Measurements from ENCODE around the gene PKN3.

DNA sequence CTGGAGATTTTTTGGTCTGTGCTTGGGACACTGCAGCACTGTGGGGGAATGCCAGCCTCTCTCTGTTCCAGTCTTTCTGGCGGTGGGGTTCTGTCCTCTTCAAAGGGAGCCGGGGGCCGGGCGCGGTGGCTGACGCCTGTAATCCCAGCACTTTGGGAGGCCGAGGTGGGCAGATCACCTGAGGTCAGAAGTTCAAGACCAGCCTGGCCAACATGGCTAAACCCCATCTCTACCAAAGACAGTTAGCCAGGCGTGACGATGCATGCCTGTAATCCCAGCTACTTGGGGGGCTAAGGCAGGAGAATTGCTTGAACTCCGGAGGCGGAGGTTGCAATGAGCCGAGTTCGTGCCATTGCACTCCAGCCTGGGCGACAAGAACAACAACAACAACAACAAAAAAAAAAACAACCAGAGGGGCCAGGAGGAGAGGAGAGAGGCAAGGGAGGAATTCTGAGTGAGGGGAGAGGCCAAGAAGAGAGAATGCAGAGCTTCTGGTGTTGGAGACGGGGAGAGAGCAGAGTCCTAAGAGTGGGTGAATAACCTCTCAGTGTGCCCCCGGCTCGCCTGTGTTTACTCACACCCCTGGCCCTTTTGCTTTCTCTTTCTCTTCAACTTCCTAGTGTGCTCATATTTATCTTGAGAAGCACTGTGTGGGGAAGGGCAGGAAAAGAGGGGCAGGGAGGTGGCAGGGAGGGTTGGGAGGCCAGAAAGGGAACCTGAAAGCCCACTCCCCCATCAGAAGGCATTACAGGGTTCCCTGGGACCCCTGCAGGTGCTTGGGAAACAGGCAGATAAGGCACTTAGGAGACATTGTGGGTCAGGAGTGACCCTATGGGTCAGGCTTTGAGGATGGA lies 16.4 kb upstream of the PKN3 start:
- TF ChIP-seq GATA3 (IDR thresholded peaks at IDR 0.05; ENCODE audit: low read depth, low read length) (no peak), GATA2 (IDR thresholded peaks at IDR 0.05; ENCODE audit: low read depth, low read length) (no peak)

Measured in SH-SY5Y (cell line).